HG03439 (cell line): ENCODE results near the gene KCNQ5.

Source experiments
- ATAC-seq: cut with Tn5 transposase; IDR thresholded peaks from one replicate; pipeline ENCODE4 v1.9.1; 2021; ENCODE audit warnings: mild to moderate bottlenecking, moderate library complexity; ENCODE audit not compliant: unreplicated experiment

The KCNQ5 gene

DNA sequence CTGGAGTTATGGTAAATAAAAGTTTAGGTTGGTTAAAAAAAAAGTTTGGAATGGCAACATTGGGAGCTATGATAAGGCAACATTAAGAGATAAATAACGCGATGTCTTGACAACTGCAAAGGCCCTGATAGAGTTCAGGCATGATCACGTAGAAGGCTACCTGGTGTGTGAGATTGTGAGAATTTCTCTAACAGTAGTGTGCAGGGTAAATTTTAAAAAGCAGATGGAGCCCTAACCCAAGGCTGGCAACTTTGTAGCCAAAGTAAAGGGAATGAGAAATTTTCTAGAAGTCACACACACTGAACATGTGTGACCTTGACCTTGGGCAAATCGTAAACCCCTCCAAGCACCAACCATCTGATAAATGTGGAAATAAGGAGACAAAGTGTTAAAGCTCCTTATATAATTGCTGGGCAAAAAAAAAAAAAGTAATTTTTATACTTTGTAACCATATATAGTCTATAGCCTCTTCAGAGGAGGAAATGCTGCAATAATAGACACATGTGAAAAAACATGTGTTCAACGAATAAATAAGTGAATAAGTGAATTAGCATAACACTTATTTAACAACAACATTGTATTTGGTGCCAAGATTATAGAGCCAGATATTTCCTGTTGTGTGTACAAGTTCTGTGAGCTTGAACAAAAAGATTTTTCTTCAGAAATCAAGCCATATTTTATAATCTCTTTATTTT, 18.2 kb downstream of the KCNQ5 start:
- no peak for ATAC-seq

- ATAC-seq: no peak
These were observed 18.7 kb downstream of the KCNQ5 start for GRCh38 chr6:72640615-72640930.

- ATAC-seq: no peak
These were observed 20.6 kb downstream of the KCNQ5 start for GRCh38 chr6:72642435-72642834.

DNA sequence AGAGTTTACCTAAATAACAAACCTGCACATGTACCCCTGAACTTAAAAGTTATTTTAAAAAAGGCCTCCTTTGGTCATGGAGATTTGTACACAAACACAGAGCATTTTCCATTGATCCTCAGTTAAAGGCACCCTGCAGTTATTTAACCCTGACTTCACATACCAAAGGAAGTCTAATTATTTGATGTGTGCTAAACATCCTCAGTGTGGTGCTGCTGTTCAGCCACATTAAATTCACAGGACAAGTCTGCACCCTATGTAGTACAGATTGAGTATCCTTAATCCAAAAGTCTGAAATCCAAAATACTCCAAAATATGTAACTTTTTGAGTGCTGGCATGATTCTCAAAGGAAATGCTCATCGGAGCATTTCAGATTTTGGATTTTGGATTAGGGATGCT, 21.4 kb downstream of the KCNQ5 start:
- no peak for ATAC-seq

DNA sequence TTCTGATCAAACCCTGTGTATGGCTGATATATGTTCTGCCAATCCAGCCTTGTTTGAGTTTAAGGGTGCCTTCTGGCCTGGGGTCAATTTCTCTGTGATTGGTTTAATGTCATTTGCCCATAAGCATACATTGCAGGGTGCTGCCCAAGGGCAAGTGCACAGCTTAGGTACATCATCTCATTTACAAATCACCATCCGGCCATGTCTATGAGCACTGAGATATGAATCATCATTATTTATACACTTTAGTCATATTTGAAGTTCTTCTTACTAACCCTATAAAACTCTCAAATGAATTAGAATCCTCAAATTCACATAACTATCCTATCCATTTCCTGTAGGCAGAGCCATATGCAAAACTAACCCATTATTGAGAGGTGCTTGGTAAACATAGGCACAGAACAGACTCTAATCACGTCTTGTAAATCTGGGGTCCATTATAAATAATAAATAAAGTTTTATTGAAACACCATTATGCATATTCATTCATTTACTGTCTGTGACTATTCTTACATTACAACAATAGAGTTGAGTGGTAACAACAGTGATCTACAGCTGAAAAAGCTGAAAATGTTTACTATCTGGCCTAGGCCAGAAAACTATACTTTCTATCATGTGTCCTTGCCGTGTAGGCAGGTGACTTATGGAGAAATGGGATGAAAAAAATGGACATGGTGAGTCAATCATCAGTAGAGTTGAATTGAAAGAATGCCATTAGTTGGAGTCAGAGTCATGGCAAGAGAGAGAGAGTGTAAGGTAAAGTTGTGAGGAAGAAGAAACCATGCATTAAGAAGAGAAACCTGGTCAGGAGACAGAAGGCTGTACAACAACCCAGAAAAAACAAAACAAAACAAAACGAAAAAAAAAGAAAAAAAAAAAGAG, 25.0 kb downstream of the KCNQ5 start:
- ATAC-seq: no peak

DNA sequence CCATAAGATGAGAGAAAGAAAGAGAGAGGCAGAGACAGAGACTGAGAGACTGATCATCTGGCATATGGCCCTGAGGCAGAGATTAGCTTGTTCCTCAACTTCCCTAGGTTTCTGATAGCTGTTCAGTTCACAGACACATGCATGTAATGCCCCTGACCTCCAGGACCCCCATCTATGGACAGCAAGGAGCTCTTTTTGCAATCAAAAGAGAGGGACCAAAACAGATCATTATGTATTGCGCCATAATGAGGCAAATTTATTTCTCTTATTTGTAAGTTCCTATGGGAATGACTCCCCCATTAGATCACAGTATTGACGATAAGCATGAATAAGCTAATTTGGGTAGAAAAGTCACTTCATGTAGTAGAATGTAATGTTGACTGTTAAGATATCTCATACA, 25.6 kb downstream of the KCNQ5 start:
- ATAC-seq: no peak

DNA sequence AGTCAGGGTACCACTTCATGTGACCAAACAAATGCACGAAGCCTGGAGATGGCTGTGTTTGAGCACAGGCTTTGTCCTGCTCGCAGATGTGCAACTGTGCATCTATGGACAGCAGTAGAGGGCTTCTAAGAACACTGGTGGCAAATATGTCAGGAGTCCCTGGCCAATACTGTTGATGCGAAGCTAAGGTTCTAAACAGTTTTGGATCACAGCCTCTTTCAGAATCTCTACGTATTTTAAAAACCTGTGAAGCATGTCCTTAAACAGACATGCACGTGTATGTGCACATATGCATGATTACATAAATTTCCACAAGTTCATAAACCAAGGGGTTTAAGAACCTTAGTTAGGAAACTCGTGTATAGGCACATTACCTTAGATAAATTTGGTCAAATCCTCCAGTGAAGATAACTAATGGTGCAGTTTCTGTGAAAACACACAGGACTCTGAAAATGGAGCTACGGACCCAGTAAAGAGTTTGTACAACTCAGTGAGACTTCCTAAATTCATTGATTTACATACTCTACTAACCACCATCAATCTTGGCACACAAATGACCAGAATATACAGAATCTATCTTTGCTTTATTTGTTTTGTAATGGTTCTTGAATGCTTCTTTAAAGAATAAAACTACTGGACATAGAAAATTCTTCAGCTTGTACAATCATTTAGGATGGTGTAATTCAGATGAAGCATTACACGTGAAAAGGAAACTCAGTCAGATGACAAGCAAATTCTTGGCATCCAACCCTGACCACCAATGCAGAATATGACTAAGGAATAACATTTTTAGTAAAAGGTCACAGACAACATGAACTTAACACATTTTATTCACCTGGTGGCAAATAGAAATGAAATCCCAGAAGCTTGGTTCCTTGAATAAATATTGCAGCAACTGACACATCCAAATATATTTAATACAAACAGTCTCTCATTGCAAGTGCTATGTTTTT, 27.4 kb downstream of the KCNQ5 start:
- peak; percentile 58 for ATAC-seq

GRCh38 chr6:72650081-72650745, 28.3 kb downstream of the KCNQ5 start:
- no peak for ATAC-seq

GRCh38 chr6:72651174-72651573, 29.3 kb downstream of the KCNQ5 start:
- ATAC-seq: no peak

GRCh38 chr6:72651967-72652956, 30.4 kb downstream of the KCNQ5 start:
- ATAC-seq: no peak

DNA sequence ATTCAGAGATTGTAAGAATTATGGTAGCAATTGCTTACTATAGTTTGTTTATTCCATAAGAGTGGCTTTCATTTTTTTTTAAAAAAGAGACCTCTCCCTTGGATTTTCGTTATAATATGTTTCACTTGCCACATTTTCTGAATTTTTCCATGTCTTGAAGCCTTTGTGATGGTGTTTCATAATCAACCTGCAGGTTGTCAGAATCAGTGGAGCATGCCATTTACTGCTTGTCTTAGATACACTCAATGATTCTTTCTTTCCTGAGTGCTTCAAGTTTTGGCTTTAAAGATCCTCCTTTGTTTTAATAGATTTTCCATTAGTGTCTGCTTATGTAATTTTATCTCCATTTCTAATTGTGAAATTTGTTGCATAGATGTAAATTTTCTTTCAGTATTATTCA, 31.2 kb downstream of the KCNQ5 start:
- ATAC-seq: no peak

DNA sequence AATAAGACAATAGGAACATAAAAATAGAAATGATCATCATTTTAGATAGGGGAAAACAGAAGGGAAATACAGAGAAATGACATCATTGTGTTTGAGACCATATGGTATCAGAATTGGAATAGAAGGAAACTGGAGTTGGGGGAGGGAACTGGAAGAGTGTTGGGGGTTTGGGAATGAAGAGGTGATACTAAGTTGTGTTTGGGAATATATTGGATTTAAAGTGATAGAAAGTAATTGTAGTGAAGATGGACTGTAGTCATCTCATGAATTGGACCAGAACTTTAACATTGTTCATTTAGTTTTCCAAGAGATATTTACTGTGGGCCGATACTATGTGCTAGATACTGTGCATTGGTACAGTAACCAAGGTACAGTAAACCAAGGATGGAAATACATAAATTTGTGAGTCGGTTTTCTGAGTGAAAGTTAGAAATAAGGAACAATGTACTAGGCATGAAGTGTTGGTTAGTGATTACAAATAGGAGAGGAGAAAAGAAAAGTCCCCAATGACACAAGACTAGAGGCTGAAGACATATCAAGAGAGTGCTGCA, 32.3 kb downstream of the KCNQ5 start:
- peak; percentile 58 for ATAC-seq

- ATAC-seq: no peak
These were observed 35.7 kb downstream of the KCNQ5 start for GRCh38 chr6:72657407-72658197.

- no peak for ATAC-seq
These were observed 37.9 kb downstream of the KCNQ5 start for GRCh38 chr6:72659754-72660153.

GRCh38 chr6:72661411-72661810, 39.5 kb downstream of the KCNQ5 start:
- ATAC-seq: no peak

- ATAC-seq: no peak
These were observed 43.7 kb downstream of the KCNQ5 start for GRCh38 chr6:72665599-72665998.

GRCh38 chr6:72669324-72669723, 47.5 kb downstream of the KCNQ5 start:
- ATAC-seq: no peak

DNA sequence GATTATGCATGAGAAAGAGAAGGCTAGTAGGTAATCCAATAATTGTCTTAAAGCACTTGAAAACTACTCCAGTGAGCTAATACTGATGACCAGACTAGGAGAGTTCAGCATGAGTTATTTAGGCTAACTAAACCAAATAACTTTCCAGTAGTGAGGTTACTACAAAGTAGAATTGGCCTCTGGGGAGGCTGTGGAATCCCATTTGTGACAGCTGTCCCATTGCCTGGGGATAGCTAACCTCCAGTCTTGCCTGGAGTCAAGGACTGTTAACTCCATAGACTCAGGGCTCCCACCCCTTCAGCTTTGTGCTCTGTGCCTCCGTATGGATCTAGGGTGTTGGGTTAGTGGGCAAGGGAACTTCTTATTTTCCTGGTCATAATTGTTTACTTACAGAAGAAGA, 51.0 kb downstream of the KCNQ5 start:
- no peak for ATAC-seq

GRCh38 chr6:72674842-72675241, 53.0 kb downstream of the KCNQ5 start:
- no peak for ATAC-seq
